GM11168 (cell line): ENCODE measurements around the gene MSANTD1.
"Not testable (repeated sequence)": the region's sequence is repeated elsewhere in the genome, so short reads cannot be mapped to it uniquely, and the experiment has no call there.

Source experiments
- in situ Hi-C: fragments of 300-500 bp; cut with MboI; formaldehyde crosslinking; loops from one replicate; pipeline ENCODE4 v1.12.0; 2022; ENCODE audit warnings: low sequenced_read_pairs; ENCODE audit not compliant: unreplicated experiment

The MSANTD1 gene

DNA sequence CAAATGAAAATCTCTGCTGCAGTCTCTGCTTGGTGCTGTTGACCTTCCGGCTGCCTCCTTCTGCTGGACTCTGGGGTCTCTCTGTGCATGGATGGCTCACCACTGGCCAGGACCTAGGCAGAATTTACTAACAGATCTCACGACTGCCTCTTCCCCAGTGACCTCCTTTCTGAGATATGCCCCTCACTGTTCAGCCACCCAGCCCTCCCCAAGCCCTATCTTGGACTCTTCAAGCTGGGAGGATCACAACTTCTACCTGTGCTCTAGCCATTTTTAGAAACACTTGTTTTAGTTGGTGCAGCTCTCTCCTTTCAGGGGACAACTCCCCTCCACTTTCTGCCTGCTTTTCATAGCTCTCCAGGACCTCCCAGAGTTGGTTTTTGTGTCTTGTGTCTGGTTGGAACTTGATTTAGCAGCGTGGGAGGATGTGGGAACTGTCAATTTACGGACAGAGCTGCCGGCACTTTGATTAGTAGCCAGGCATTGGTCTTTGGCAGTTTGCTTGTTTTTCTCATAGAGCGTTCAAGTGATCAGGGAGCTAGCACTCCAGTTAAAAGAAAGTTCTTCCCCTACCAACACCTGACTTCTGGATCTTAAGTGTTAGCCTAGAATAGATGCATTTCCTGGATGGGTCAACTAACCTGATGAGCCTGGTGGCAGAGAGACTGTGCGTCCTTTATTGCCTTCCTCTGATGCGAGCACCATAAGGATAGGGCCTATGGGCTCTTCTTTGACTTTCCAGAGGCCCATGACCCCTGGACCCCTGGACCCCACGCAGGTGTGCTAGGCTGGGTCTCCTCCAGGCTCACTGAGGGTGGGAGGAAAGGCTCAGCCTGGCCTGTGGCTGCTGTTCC, 50.4 kb downstream of the MSANTD1 start:
- in situ Hi-C loops: no loop called here

DNA sequence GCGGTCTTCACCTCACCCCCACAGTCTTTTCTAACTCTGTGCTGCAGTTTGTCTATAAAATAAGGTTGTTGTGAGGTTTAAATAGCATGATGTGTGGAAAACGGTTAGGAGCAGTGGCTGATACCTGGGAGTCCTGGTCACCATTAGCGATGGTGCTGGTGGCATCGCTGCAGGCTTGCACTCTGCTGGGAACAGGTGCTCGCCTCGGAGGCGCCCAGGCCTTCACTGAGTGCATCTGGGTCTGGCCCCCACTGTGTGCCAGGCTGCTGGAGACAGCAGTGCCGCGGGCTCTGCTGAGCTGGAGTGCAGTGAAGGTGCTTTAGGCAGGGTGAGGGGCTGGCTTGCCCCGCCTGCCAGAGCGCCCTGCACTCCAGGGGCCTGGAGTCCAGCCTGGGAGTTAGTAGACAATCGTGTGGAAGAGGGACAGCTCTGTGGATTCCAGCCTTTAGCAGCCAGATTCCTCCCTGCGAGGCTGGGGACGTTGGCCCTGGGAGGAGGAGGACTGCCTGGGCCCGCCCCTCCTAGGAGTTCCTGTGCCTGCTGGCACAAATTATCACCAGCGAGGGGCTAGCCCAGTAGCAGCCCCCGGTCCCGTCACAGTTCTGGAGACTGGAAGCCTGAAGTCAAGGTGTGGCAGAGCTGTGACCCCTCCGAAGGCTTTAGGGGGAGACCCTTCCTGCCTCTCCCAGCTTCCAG, 51.2 kb downstream of the MSANTD1 start:
- in situ Hi-C loops: no loop called here

DNA sequence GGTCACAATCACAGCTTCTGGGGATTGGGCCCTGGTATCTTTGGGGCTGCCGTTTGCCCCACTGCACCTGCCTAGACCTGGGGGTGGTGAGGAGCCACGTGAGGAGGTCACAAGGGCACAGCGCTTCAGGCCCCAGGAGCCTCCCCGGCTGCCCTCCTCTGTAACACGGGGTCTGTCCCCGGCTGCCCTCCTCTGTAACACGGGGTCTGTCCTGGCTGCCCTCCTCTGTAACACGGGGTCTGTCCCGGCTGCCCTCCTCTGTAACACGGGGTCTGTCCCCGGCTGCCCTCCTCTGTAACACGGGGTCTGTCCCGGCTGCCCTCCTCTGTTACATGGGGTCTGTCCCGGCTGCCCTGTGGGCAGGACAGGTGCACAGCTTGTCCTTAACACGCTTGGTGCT, 51.9 kb downstream of the MSANTD1 start:
- in situ Hi-C loops: not testable (repeated sequence)

DNA sequence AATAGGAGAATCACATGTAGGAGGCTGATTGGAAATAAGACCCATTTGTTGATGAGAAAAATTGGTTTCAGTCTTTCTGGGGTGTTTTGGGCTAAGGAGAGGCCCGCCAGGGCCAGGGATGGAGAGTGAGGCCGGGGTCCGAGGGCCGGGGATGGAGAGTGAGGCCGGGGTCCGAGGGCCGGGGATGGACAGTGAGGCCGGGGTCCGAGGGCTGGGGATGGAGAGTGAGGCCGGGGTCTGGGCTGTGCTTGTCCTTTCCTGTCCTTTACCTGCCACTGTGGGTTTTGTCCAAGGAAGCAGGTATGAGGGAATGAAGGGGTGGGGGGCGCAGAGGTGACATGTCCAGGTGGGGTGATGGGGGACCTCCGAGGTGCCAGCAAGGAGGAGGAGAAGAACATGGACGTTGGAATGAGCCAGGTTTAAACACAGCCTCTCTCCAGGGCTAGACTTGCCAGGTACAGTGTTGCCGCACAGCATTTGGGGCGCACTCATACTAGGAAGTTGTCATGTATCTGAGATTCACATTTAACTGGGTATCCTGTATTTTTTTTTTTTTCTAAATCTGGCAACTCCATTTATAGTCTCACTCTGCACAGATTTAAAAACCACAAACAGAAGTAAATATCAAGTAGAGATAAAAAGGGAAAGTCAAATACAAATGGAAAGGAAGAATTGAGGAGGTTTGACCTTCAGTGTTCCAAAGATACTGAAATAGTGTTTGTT, 52.7 kb downstream of the MSANTD1 start:
- in situ Hi-C loops: no loop called here

DNA sequence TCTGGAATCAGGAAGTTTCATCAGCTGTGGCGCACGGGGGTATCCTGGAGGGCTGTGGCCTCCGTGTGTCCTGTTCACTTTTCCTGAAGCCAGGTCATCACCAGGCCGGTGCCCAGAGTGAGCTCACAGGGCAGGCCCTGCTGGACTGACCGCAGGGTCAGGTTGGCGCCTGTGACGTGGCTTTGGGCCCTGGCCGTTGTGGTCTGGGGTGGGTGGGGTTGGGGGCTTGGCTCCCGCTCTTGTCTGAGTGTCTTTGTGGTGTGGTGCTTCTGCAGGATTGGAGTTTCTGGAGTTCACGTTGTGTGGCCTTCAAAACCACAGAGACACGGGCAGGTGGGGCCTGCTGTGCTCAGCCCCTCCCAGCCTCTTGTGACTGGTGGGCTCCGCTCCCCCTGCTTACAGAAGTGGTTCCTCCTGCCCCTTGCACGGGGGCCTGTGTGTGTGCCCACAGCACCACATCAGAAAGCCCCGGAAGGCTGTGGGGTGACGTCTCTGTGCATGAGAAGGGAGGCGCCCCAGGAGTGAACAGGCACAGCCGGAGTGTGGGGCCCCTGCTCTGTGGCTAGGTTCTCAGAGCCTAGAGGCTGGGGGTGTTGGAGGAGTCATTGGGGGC, 53.3 kb downstream of the MSANTD1 start:
- in situ Hi-C loops: no loop called here

DNA sequence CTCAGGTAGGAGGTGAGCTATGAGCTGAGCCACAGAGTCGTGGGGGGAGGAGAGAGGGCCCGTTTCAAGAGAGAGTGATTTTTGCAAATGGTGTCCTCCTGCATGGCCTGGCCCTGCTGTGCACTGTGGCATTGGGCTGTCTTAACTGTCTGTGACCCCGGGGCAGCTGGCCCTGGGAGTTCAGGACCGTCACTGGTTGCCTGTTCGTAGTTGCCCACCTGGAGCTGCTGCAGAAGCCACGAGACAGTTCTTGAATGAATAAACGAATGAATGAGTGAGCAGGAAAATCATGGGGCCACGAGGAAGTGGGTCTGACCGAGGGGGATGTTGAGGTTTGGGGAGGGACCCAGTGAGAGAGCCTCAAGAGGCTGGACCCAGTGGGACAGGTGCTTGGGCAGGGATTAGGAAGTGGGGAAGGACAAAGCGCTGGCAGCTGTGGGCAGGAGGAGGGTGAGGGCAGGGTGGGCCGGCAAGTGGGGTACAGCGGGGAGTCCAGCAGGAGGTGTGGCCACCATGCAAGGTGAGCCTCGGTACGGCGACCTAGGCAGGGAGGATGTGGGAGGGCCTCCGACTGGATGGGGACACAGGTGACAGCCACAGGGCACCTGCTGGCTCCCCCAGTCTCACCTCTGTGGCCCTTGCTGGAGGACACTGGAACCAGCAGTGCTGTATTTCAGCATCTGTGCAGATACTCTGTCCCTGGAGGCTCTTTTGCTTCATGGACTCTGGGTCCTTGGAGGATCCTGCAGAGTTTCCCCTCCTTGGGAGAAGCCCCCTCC, 54.0 kb downstream of the MSANTD1 start:
- in situ Hi-C loops: no loop called here

DNA sequence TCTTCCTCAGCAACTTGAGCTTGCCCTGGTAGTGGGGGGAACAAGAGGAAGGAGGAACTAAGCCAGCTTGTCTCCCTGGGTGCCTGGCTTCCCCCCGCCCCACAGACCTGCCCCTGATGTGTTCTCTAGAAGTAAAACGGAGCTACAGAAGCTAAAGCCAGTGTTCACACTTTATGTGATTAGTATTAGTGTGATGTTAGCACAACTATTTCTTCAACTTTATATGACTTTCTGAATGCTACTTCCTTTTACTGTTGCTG, 54.5 kb downstream of the MSANTD1 start:
- in situ Hi-C loops: no loop called here

DNA sequence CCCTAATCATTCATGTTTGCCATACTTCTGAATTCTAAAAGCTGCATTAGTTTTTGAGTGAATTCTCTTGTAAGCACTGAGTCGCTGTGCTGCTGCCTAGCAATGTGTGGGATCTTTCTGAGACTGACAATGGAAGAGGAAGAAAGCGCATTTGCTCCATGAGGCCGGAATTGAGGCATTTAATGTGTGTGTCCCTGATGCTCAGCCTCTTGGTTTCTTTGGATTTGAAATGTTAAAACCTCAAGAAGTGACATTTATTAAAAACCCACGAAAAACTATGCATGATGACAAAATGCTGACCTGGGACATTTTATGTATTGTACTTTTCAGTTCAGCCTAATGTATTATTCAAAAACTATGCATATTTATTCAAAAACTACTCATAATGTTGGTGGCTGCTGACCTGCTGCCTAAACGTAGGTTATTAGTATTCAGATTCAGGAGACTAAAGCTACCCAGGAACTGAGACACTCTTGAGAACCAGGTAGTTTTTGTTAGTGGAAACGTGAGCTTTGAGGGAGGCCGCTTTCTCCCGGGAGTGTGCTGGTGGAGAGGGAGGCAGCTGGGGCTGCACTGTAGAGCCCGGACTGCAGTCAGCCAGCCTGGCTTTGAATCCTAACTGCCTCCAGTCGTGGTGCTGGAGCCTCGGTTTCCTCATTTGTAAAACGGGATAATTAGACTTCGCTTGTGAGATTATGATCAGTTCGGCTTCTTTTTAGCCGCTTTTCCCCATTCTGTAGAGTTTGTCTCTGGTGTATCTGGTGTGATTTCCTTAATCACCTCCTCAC, 55.2 kb downstream of the MSANTD1 start:
- in situ Hi-C loops: no loop called here

DNA sequence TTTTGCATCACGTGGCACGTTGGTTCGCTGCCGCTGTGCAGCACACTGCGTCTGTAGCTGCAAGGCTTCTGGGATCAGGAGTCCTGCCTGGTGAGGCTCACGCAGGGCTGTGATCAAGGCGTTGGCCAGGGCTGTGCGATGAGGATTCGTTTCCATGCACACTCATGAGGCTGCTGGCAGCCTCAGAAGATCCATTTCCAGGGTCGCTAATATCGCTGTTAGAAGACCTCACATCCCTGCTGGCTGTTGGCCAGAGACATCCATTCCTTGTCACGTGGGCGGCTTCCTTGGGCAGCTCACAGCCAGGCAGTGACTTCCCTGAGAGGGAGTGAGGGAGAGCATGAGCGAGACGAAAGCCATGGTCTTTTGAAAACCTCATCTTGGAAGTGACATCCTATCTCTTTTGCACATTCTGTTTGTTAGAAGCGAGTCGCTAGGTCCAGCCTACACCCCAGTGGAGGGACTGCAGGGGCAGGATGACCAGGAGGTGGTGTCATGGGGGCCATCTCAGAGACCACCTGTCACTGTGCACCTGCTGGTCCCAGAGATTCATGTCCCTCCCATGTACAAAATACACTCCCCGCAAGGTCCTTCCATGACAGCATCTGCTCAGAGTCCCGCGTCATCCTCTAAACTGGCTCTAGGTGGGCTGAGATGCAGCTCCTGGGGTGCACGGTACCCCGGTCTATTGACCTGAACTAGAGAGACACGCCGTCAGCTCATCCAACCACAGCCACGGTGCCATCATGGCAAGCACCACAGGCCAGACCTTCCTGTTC, 56.1 kb downstream of the MSANTD1 start:
- in situ Hi-C loops: no loop called here

DNA sequence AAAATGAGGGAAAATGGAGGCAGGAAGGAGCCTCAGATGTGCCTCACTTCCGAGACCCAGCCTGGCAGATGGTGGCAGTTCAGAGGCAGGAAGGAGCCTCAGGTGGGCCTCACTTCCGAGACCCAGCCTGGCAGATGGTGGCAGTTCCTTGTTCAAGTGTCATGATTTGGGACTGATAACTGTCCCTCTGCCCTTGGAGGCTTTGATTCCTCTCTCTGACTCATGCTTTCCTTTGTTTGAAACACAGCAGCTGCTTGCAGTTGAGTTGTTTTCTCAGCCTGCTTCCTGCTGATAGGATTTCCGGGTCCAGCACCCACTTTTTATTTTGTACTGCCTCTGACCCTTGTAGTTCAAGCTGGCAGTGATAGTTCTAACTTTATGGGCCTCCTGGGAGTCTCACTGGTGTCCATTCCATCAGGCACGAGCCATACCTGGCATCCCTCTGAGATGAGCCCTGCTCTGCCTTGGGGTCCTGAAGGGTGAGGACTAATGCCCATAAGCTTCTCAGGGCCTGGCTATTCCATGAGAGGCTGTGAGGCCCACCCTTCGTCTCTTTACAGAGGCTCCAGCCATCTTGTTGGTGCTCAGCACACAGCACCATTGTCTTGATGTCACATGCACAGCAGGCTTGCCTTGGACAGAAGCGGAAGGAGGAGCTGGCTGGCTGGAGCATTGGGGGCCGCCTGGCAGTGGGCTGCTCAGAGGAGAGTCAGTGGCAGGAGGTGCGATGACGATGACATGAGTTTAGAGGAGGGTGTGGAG, 56.8 kb downstream of the MSANTD1 start:
- in situ Hi-C loops: no loop called here
